ENCODE results near the gene BCL7C. TPM values are rescaled to one million over a fixed set of nuclear protein-coding genes. Genes with fewer than 3 reads are reported as not detected.
A peak's percentile ranks its signal among the peaks of the same experiment; 100 is the strongest.

The BCL7C gene
- total and polyA plus RNA-seq, 2 of the 13 experiments (the other 11 are each of a cell fraction or from before 2014, with no cell fraction given), result 17.7 to 33.8 TPM

GRCh38 chr16:30893744-30894539 is at the start of gene BCL7C (continued):
- TF ChIP-seq ZNF414 (CRISPR knock-in tag; IDR thresholded peaks at IDR 0.05) (peak; percentile 65; the same call in 1 of the 2 replicates), PCBP1 (IDR thresholded peaks at IDR 0.05; ENCODE audit: borderline replicate concordance, low read depth, low read length) (no peak), CEBPZ (IDR thresholded peaks at IDR 0.05; ENCODE audit: low read length) (no peak), ZC3H13 (CRISPR knock-in tag; IDR thresholded peaks at IDR 0.05) (peak; percentile 96), TRIM24 (CRISPR knock-in tag; IDR thresholded peaks at IDR 0.05) (no peak; the same call in 1 of the 2 replicates), ZNF432 (CRISPR knock-in tag; IDR thresholded peaks at IDR 0.05; ENCODE audit: borderline replicate concordance) (peak; percentile 93), REXO4 (CRISPR knock-in tag; IDR thresholded peaks at IDR 0.05; ENCODE audit: borderline replicate concordance) (peak; percentile 98), ZSCAN21 (CRISPR knock-in tag; IDR thresholded peaks at IDR 0.05; ENCODE audit: borderline replicate concordance) (peak; percentile 98), ZBTB40 (IDR thresholded peaks at IDR 0.05) (no peak), ZBTB40 (CRISPR knock-in tag; IDR thresholded peaks at IDR 0.05) (peak; percentile 86; the same call in 1 of the 2 replicates)

Measured in HepG2 (cell line).